ENCODE data around the gene CMSS1.

Gene CMSS1

GRCh38 chr3:99885085-99885484, 67.4 kb downstream of the CMSS1 start:
- no peak overlapping the region for H3K4me3 ChIP-seq (ENCODE audit: low read depth, low read length)
- TF ChIP-seq, protein P1, sequence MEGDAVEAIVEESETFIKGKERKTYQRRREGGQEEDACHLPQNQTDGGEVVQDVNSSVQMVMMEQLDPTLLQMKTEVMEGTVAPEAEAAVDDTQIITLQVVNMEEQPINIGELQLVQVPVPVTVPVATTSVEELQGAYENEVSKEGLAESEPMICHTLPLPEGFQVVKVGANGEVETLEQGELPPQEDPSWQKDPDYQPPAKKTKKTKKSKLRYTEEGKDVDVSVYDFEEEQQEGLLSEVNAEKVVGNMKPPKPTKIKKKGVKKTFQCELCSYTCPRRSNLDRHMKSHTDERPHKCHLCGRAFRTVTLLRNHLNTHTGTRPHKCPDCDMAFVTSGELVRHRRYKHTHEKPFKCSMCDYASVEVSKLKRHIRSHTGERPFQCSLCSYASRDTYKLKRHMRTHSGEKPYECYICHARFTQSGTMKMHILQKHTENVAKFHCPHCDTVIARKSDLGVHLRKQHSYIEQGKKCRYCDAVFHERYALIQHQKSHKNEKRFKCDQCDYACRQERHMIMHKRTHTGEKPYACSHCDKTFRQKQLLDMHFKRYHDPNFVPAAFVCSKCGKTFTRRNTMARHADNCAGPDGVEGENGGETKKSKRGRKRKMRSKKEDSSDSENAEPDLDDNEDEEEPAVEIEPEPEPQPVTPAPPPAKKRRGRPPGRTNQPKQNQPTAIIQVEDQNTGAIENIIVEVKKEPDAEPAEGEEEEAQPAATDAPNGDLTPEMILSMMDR (IDR thresholded peaks at IDR 0.05; ENCODE audit: low read depth, low read length): no peak

- TF ChIP-seq, protein P1 (IDR thresholded peaks at IDR 0.05; ENCODE audit: low read depth, low read length): no peak
- no peak overlapping the region for H3K4me3 ChIP-seq (ENCODE audit: low read depth, low read length)
These were observed 68.2 kb downstream of the CMSS1 start for GRCh38 chr3:99885851-99886250.

- TF ChIP-seq, protein P1 (IDR thresholded peaks at IDR 0.05; ENCODE audit: low read depth, low read length): no peak
- H3K4me3 ChIP-seq (ENCODE audit: low read depth, low read length): no peak overlapping the region
These were observed 74.1 kb downstream of the CMSS1 start for GRCh38 chr3:99891610-99892285.

DNA sequence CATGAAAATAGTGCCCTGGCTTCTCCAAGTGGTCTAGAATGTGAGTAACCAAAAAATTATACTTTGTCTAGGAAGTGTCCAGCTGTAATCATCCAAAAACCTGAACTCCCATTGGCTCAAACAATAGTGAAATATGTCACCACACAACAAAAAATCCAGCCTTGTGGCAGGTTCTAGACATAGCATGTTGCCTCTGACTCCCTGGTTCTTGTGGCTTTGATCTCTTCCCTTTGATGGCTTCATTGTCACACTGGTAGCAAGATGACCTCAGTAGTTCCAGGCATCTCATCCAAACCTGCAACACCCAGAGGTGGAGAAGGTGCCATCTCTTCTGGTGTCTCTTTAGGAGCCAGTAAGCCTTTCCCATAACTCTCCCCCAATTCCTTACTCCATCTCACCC, 74.7 kb downstream of the CMSS1 start:
- TF ChIP-seq, protein P1 (IDR thresholded peaks at IDR 0.05; ENCODE audit: low read depth, low read length): no peak
- no peak overlapping the region for H3K4me3 ChIP-seq (ENCODE audit: low read depth, low read length)

DNA sequence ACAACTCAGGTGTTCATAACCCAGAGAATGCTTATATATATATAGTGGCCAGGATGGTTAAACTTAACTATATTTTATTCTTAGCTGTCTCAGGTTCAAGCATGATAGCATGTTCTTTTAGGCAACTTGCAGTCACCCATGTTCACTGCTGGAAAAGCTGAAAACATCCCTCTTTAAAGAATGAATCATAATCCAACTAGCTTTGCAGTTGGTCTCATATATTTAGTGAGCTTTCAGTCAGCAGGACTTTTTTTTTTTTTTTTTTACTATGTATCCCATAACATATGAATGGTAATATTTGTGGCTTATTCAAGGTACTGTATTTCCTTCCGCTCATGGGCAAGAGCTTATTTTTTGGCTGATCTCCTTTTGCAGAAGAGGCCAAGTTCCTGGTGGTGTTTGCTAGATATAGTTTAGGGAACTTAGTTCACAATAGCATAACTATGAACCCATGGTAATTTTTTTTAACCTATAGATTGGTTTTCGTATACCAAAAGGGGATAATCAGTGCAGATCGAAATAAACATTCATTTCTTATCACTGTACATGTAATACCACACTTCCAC, 77.6 kb downstream of the CMSS1 start:
- H3K4me3 ChIP-seq (ENCODE audit: low read depth, low read length): no peak overlapping the region
- TF ChIP-seq, protein P1 (IDR thresholded peaks at IDR 0.05; ENCODE audit: low read depth, low read length): no peak

DNA sequence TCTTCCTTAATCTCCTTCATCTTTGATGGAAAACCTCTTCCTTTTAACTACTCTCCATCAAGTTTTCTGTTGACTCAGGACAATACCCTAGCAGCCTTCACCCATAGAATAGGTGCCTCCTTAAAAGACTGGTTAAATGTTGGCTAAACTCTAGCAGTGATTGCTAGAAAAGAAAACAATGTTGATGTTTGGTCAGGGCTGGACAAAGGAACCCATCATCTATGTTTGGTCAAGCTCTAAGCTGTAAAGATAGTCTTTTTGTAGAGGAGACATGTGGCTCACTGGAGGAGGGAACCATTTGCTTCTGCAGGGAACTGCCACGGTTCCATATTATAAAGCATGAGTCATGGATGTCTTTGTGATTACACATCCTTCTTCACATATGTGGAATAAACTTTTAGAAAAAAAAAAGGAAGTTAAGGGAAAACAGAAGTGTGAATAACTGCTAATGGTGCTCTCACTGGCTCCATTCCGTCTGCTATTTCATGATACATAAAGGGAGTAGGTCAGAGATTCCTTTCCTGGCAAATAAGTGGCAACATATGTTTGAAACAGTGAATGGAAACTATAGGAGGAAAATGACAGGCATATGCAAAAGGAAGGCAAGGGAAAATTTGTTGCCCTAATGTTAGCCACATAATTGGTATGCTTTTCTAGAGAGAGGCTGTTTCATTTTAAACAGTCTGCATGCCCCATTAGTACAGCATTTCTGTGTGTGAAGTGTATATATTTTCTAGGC, 78.2 kb downstream of the CMSS1 start:
- TF ChIP-seq, protein P1 (IDR thresholded peaks at IDR 0.05; ENCODE audit: low read depth, low read length): no peak
- H3K4me3 ChIP-seq (ENCODE audit: low read depth, low read length): no peak overlapping the region

DNA sequence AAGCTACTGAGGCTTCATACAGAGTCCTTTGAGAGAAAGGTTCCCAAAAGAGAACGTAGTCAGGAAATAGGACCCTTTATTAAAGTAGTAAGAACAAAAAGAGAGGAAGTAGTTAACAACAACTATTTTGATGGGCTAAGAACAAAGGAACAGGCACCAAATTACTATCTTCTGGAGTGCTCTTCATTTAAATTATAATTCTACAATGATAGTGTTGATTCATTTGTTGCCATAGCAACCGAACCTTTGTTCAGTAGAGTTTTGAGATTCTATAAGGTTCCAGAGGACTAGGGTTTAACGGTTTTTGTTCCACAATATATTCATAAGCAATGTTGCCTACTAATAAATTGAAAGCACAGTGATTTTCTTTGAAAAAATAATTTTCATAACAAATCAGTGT, 78.8 kb downstream of the CMSS1 start:
- no peak overlapping the region for H3K4me3 ChIP-seq (ENCODE audit: low read depth, low read length)

More for the DNA sequence above, 78.8 kb downstream of the CMSS1 start:
- TF ChIP-seq, protein P1 (IDR thresholded peaks at IDR 0.05; ENCODE audit: low read depth, low read length): no peak

Measured in WI38 (cell line).